ENCODE results near the gene GSN.

GSN gene

GRCh38 chr9:121230256-121230655 is 37.7 kb upstream of the GSN start:
- no peak overlapping the region for H3K27ac ChIP-seq (ENCODE audit: low read depth in 2 of 2, low read length in 2 of 2)
- H3K9me3 ChIP-seq (ENCODE audit: control insufficient read depth in 2 of 2, low read length in 2 of 2) = no peaks in the 10 kb centered on the region
- no peak overlapping the region for H3K4me3 ChIP-seq (ENCODE audit: low read length in 2 of 2)
- no peaks in the 10 kb centered on the region for H3K4me1 ChIP-seq (ENCODE audit: control insufficient read depth in 2 of 2, insufficient read depth in 2 of 2, low read length in 2 of 2)
- H3K9ac ChIP-seq (ENCODE audit: low read depth in 1 of 2, low read length in 2 of 2) = no peak overlapping the region
- H3K36me3 ChIP-seq (ENCODE audit: control insufficient read depth in 2 of 2, insufficient read depth in 2 of 2, low read length in 2 of 2) = no peaks in the 10 kb centered on the region
- no peaks in the 10 kb centered on the region for H3K27me3 ChIP-seq (ENCODE audit: control insufficient read depth in 2 of 2, insufficient read depth in 2 of 2, low read length in 2 of 2)

DNA sequence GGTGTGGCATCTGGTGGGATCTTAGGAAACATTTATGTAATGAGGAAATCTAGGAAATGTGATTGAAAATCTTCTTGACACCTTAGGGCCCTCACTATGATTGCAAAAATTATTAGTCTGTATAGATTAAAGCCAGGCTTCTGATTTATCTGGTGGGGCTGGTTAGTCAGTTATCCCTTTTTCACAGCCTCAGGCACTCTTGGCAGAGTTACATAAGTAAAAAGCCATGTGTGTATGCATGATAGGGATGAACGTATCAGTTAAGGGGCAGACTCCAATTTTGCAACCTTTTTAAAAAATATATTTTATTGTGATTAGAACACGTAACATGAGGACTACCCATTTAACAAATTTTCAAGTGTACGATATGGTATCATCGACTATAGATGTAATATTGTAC is 35.7 kb upstream of the GSN start:
- no peak overlapping the region for H3K27ac ChIP-seq (ENCODE audit: low read depth in 2 of 2, low read length in 2 of 2)
- no peak overlapping the region for H3K4me3 ChIP-seq (ENCODE audit: low read length in 2 of 2)
- H3K4me1 ChIP-seq (ENCODE audit: control insufficient read depth in 2 of 2, insufficient read depth in 2 of 2, low read length in 2 of 2) = no peaks in the 10 kb centered on the region
- no peaks in the 10 kb centered on the region for H3K36me3 ChIP-seq (ENCODE audit: control insufficient read depth in 2 of 2, insufficient read depth in 2 of 2, low read length in 2 of 2)
- H3K9ac ChIP-seq (ENCODE audit: low read depth in 1 of 2, low read length in 2 of 2) = no peak overlapping the region
- H3K9me3 ChIP-seq (ENCODE audit: control insufficient read depth in 2 of 2, low read length in 2 of 2) = no peaks in the 10 kb centered on the region
- H3K27me3 ChIP-seq (ENCODE audit: control insufficient read depth in 2 of 2, insufficient read depth in 2 of 2, low read length in 2 of 2) = no peaks in the 10 kb centered on the region

DNA sequence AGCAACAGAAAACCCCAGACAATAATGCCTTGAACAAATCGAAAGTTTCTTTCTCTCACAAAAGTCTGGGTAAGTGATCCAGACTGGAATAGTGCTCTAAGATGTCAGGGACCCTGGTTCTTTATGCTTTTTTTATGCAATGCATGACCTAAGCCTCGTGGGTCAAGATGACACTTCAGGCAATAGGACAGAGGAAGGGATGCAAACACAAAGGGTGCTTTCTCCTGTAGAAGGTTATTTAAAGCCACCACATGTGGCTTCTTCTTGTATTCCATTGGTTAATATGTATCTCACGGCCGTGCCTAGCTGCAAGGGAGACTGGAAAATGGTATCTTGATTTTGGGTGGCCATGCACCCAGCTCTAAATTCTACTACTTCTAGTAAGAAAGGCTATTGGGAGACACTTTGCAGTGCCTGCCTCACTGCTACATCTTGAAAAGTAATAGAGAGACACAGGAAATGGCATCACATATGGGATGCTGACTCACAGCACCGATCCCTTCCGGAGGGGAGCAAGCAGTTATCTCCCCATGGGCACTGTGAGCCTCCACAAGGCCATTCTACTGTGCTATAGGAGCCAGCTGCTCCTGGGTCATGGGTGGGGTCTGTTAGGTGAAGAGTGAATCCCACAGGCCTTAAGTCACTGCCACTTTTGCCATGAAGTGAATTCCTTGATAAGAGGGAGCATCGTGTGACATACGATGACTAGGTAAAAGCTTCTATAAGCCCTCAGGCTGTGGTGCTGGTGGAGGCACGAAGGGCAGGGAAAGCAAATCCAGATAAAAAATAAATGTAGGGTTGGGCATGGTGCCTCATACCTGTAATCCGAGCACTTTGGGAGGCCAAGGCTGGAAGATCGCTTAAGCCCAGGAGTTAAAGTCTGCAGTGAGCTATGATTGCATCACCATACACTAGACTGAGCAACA is 33.8 kb upstream of the GSN start:
- Histone ChIP-seq H3K27me3 (ENCODE audit: control insufficient read depth in 2 of 2, insufficient read depth in 2 of 2, low read length in 2 of 2) (no peaks in the 10 kb centered on the region), H3K36me3 (ENCODE audit: control insufficient read depth in 2 of 2, insufficient read depth in 2 of 2, low read length in 2 of 2) (no peaks in the 10 kb centered on the region), H3K9ac (ENCODE audit: low read depth in 1 of 2, low read length in 2 of 2) (no peak overlapping the region), H3K4me3 (ENCODE audit: low read length in 2 of 2) (no peak overlapping the region), H3K27ac (ENCODE audit: low read depth in 2 of 2, low read length in 2 of 2) (no peak overlapping the region), H3K4me1 (ENCODE audit: control insufficient read depth in 2 of 2, insufficient read depth in 2 of 2, low read length in 2 of 2) (no peaks in the 10 kb centered on the region), H3K9me3 (ENCODE audit: control insufficient read depth in 2 of 2, low read length in 2 of 2) (no peaks in the 10 kb centered on the region)

DNA sequence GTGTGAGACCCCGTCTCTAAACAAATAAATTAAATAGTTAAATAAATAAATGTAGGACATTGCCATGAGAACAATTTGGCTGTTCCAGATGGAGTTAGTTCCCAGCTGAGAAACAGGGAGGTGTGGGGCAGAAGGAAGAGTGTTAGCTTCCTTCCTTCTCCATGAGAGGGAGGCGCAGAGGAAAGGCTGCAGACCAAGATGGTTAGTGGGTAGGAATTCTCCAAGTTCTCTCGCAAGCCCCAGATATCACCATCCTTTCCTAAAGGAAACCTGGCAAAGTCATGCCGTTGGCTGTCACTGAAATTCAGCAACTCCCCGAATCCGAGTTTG is 33.2 kb upstream of the GSN start:
- no peak overlapping the region for H3K27ac ChIP-seq (ENCODE audit: low read depth in 2 of 2, low read length in 2 of 2)
- no peak overlapping the region for H3K9ac ChIP-seq (ENCODE audit: low read depth in 1 of 2, low read length in 2 of 2)
- H3K36me3 ChIP-seq (ENCODE audit: control insufficient read depth in 2 of 2, insufficient read depth in 2 of 2, low read length in 2 of 2) = no peaks in the 10 kb centered on the region
- no peaks in the 10 kb centered on the region for H3K9me3 ChIP-seq (ENCODE audit: control insufficient read depth in 2 of 2, low read length in 2 of 2)
- H3K4me1 ChIP-seq (ENCODE audit: control insufficient read depth in 2 of 2, insufficient read depth in 2 of 2, low read length in 2 of 2) = no peaks in the 10 kb centered on the region
- H3K4me3 ChIP-seq (ENCODE audit: low read length in 2 of 2) = no peak overlapping the region
- H3K27me3 ChIP-seq (ENCODE audit: control insufficient read depth in 2 of 2, insufficient read depth in 2 of 2, low read length in 2 of 2) = no peaks in the 10 kb centered on the region

GRCh38 chr9:121235512-121235911 is 32.5 kb upstream of the GSN start:
- no peak overlapping the region for H3K4me3 ChIP-seq (ENCODE audit: low read length in 2 of 2)
- H3K27me3 ChIP-seq (ENCODE audit: control insufficient read depth in 2 of 2, insufficient read depth in 2 of 2, low read length in 2 of 2) = no peaks in the 10 kb centered on the region
- H3K9ac ChIP-seq (ENCODE audit: low read depth in 1 of 2, low read length in 2 of 2) = no peak overlapping the region
- no peak overlapping the region for H3K27ac ChIP-seq (ENCODE audit: low read depth in 2 of 2, low read length in 2 of 2)
- H3K9me3 ChIP-seq (ENCODE audit: control insufficient read depth in 2 of 2, low read length in 2 of 2) = no peaks in the 10 kb centered on the region
- no peaks in the 10 kb centered on the region for H3K4me1 ChIP-seq (ENCODE audit: control insufficient read depth in 2 of 2, insufficient read depth in 2 of 2, low read length in 2 of 2)
- H3K36me3 ChIP-seq (ENCODE audit: control insufficient read depth in 2 of 2, insufficient read depth in 2 of 2, low read length in 2 of 2) = no peaks in the 10 kb centered on the region

DNA sequence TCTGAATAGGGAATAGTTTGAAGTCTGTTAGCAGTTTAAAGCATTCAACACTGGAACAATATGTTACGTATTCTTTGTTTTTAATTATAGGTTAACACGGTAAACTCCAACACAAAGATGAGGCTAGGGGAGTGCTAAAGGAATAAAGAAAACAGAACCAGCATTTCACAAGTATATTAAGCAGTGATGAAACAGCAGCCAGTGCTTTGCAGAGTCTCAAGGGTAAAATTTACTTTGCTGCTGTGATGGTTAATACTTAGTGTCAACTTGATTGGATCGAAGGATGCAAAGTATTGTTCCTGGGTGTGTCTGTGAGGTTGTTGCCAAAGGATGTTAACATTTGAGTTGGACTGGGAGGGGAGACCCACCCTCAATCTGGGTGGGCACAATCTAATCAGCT is 30.0 kb upstream of the GSN start:
- Histone ChIP-seq H3K9ac (ENCODE audit: low read depth in 1 of 2, low read length in 2 of 2) (no peak overlapping the region), H3K9me3 (ENCODE audit: control insufficient read depth in 2 of 2, low read length in 2 of 2) (no peaks in the 10 kb centered on the region), H3K36me3 (ENCODE audit: control insufficient read depth in 2 of 2, insufficient read depth in 2 of 2, low read length in 2 of 2) (no peaks in the 10 kb centered on the region), H3K4me1 (ENCODE audit: control insufficient read depth in 2 of 2, insufficient read depth in 2 of 2, low read length in 2 of 2) (no peaks in the 10 kb centered on the region), H3K4me3 (ENCODE audit: low read length in 2 of 2) (no peak overlapping the region), H3K27ac (ENCODE audit: low read depth in 2 of 2, low read length in 2 of 2) (no peak overlapping the region), H3K27me3 (ENCODE audit: control insufficient read depth in 2 of 2, insufficient read depth in 2 of 2, low read length in 2 of 2) (no peaks in the 10 kb centered on the region)

DNA sequence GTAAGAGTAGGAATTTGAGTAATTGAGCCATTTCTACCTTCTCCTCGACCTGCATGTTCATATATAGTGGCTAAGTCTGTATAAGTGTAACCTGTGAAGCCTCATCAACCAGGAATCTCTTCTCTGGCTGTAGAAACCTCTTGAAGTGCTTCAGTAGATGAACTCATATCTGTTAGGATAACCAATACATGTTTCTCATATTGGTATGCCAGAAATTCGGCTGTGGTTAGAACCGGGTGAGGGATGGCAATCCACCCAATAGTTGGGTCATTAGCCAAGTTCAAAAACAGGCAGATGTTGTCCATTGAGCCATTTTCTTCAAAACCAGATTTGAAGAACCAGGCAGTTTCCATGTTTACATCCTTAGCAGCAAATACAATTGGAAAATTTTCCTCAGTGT is 28.9 kb upstream of the GSN start:
- Histone ChIP-seq H3K27me3 (ENCODE audit: control insufficient read depth in 2 of 2, insufficient read depth in 2 of 2, low read length in 2 of 2) (no peaks in the 10 kb centered on the region), H3K4me3 (ENCODE audit: low read length in 2 of 2) (no peak overlapping the region), H3K36me3 (ENCODE audit: control insufficient read depth in 2 of 2, insufficient read depth in 2 of 2, low read length in 2 of 2) (no peaks in the 10 kb centered on the region), H3K4me1 (ENCODE audit: control insufficient read depth in 2 of 2, insufficient read depth in 2 of 2, low read length in 2 of 2) (no peaks in the 10 kb centered on the region), H3K9ac (ENCODE audit: low read depth in 1 of 2, low read length in 2 of 2) (no peak overlapping the region), H3K9me3 (ENCODE audit: control insufficient read depth in 2 of 2, low read length in 2 of 2) (no peaks in the 10 kb centered on the region), H3K27ac (ENCODE audit: low read depth in 2 of 2, low read length in 2 of 2) (no peak overlapping the region)

DNA sequence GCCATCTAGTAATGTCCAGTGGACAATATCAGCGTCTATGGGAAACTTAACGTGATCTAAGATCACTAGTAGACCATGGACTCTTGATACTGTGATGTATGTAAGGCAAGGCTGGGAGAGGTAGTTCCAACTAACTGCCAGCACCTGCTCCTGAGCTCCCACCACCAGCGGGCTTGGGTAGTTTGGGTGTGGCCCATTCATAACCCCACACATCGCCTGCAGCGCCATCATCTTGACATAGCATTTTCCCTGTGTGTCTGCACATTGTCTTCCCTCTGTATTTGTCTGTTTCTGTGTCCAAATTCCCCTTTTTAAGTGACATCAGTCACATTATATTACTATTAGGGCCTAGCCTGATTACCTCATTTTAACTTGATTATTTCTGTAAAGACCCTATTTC is 28.1 kb upstream of the GSN start:
- H3K27me3 ChIP-seq (ENCODE audit: control insufficient read depth in 2 of 2, insufficient read depth in 2 of 2, low read length in 2 of 2) = no peaks in the 10 kb centered on the region
- peaks cover 2% of the 10 kb centered on the region in 2 donors for H3K9me3 ChIP-seq (ENCODE audit: control insufficient read depth in 2 of 2, low read length in 2 of 2)
- no peak overlapping the region for H3K9ac ChIP-seq (ENCODE audit: low read depth in 1 of 2, low read length in 2 of 2)
- no peaks in the 10 kb centered on the region for H3K4me1 ChIP-seq (ENCODE audit: control insufficient read depth in 2 of 2, insufficient read depth in 2 of 2, low read length in 2 of 2)
- no peaks in the 10 kb centered on the region for H3K36me3 ChIP-seq (ENCODE audit: control insufficient read depth in 2 of 2, insufficient read depth in 2 of 2, low read length in 2 of 2)
- no peak overlapping the region for H3K27ac ChIP-seq (ENCODE audit: low read depth in 2 of 2, low read length in 2 of 2)
- no peak overlapping the region for H3K4me3 ChIP-seq (ENCODE audit: low read length in 2 of 2)

- no peaks in the 10 kb centered on the region for H3K4me1 ChIP-seq (ENCODE audit: control insufficient read depth in 2 of 2, insufficient read depth in 2 of 2, low read length in 2 of 2)
- no peak overlapping the region for H3K4me3 ChIP-seq (ENCODE audit: low read length in 2 of 2)
- H3K27ac ChIP-seq (ENCODE audit: low read depth in 2 of 2, low read length in 2 of 2) = no peak overlapping the region
- H3K36me3 ChIP-seq (ENCODE audit: control insufficient read depth in 2 of 2, insufficient read depth in 2 of 2, low read length in 2 of 2) = no peaks in the 10 kb centered on the region
- peaks cover 2% of the 10 kb centered on the region in 2 donors for H3K9me3 ChIP-seq (ENCODE audit: control insufficient read depth in 2 of 2, low read length in 2 of 2)
- no peaks in the 10 kb centered on the region for H3K27me3 ChIP-seq (ENCODE audit: control insufficient read depth in 2 of 2, insufficient read depth in 2 of 2, low read length in 2 of 2)
- H3K9ac ChIP-seq (ENCODE audit: low read depth in 1 of 2, low read length in 2 of 2) = no peak overlapping the region
Observed at GRCh38 chr9:121240472-121241135, 27.4 kb upstream of the GSN start.

GRCh38 chr9:121242219-121242958 is 25.6 kb upstream of the GSN start:
- no peaks in the 10 kb centered on the region for H3K27me3 ChIP-seq (ENCODE audit: control insufficient read depth in 2 of 2, insufficient read depth in 2 of 2, low read length in 2 of 2)
- H3K9ac ChIP-seq (ENCODE audit: low read depth in 1 of 2, low read length in 2 of 2) = no peak overlapping the region
- H3K4me1 ChIP-seq (ENCODE audit: control insufficient read depth in 2 of 2, insufficient read depth in 2 of 2, low read length in 2 of 2) = no peaks in the 10 kb centered on the region
- H3K36me3 ChIP-seq (ENCODE audit: control insufficient read depth in 2 of 2, insufficient read depth in 2 of 2, low read length in 2 of 2) = no peaks in the 10 kb centered on the region
- peaks cover 2% of the 10 kb centered on the region in 2 donors for H3K9me3 ChIP-seq (ENCODE audit: control insufficient read depth in 2 of 2, low read length in 2 of 2)
- no peak overlapping the region for H3K27ac ChIP-seq (ENCODE audit: low read depth in 2 of 2, low read length in 2 of 2)
- H3K4me3 ChIP-seq (ENCODE audit: low read length in 2 of 2) = no peak overlapping the region

All from mucosa of rectum (tissue), 2 donors.